ENCODE results near the gene TPPP2. TPM values are rescaled to one million over a fixed set of nuclear protein-coding genes. Genes with fewer than 3 reads are reported as not detected.

Gene TPPP2
- total RNA-seq, 1 donor from 2014 or later: not detected

DNA sequence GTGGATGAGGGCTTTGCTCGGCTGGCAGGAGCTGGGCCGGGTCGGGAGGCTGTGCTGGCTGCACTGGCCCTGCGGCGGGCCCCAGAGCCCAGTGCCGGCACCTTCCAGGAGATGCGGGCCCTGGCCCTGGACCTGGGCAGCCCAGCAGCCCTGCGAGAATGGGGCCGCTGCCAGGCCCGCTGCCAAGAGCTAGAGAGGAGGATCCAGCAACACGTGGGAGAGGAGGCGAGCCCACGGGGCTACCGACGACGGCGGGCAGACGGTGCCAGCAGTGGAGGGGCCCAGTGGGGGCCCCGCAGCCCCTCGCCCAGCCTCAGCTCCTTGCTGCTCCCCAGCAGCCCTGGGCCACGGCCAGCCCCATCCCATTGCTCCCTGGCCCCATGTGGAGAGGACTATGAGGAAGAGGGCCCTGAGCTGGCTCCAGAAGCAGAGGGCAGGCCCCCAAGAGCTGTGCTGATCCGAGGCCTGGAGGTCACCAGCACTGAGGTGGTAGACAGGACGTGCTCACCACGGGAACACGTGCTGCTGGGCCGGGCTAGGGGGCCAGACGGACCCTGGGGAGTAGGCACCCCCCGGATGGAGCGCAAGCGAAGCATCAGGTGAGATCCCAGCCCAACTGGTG lies 51.6 kb downstream of the TPPP2 start:
- DNase-seq: no peak

Other genes starting within 250 kb of the TPPP2 start
- 0.14 and 0.17 TPM in 2 replicates for gene RNASE6, start 248.9 kb upstream of the TPPP2 start, total RNA-seq
- gene RNASE1, start 227.4 kb upstream of the TPPP2 start, total RNA-seq: 28.6 and 64.0 TPM in 2 replicates
- gene RNASE3, start 138.8 kb upstream of the TPPP2 start, total RNA-seq: not detected in 2 replicates
- 0.14 TPM in 1 of 2 replicates, not detected in the other for gene RNASE2, start 74.7 kb upstream of the TPPP2 start, total RNA-seq
- 32.8 and 32.9 TPM in 2 replicates for gene METTL17, start 40.2 kb upstream of the TPPP2 start, total RNA-seq
- not detected in 2 replicates for gene SLC39A2, start 30.9 kb upstream of the TPPP2 start, total RNA-seq
- gene NDRG2, start 5.2 kb upstream of the TPPP2 start, total RNA-seq: 3.3 and 3.6 TPM in 2 replicates
- gene RNASE13, start 4.6 kb downstream of the TPPP2 start, total RNA-seq: not detected in 2 replicates
- gene RNASE7, start 12.1 kb downstream of the TPPP2 start, total RNA-seq: not detected in 2 replicates
- gene RNASE8, start 27.6 kb downstream of the TPPP2 start, total RNA-seq: not detected in 2 replicates
- 6.2 and 7.3 TPM in 2 replicates for gene ARHGEF40, start 40.1 kb downstream of the TPPP2 start, total RNA-seq
- gene ZNF219, start 68.4 kb downstream of the TPPP2 start, total RNA-seq: 5.1 and 7.0 TPM in 2 replicates
- 0.19 TPM in 1 of 2 replicates, not detected in the other for gene TMEM253, start 70.8 kb downstream of the TPPP2 start, total RNA-seq
- gene OR5AU1, start 125.8 kb downstream of the TPPP2 start, total RNA-seq: not detected in 2 replicates
- 601 and 625 TPM in 2 replicates for gene HNRNPC, start 239.2 kb downstream of the TPPP2 start, total RNA-seq
- gene RPGRIP1, start 249.9 kb downstream of the TPPP2 start, total RNA-seq: 0.33 TPM in 1 of 2 replicates, not detected in the other

Data from dermis blood vessel endothelial cell (primary cell).